EL (cell line): ENCODE results near the gene RPS14.
"Not testable (repeated sequence)": the region's sequence is repeated elsewhere in the genome, so short reads cannot be mapped to it uniquely, and the experiment has no call there.

Experiments used
- DNase-seq: peaks from one replicate; pipeline ENCODE4 v3.0.0-alpha.2; 2016

RPS14 gene

GRCh38 chr5:150479416-150479815, 29.9 kb upstream of the RPS14 start:
- no peak for DNase-seq

DNA sequence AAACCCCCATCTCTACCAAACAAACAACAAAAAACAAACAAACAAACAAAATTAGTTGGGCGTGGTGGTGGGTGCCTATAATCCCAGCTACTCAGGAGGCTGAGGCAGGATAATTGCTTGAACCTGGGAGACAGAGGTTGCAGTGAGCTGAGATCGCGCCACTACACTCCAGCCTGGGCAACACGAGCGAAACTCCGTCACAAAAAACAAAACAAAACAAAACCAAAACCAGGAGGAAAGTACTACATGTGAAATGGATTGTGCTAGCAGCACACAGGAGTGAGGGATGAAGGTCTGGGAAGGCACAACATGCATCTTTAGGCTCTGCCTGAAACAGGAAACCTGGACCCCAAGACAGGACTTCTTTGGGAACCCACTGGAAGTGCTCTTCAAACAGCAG, 27.0 kb upstream of the RPS14 start:
- not testable (repeated sequence) for DNase-seq

GRCh38 chr5:150473673-150474358, 24.3 kb upstream of the RPS14 start:
- peak; percentile 86 for DNase-seq

DNA sequence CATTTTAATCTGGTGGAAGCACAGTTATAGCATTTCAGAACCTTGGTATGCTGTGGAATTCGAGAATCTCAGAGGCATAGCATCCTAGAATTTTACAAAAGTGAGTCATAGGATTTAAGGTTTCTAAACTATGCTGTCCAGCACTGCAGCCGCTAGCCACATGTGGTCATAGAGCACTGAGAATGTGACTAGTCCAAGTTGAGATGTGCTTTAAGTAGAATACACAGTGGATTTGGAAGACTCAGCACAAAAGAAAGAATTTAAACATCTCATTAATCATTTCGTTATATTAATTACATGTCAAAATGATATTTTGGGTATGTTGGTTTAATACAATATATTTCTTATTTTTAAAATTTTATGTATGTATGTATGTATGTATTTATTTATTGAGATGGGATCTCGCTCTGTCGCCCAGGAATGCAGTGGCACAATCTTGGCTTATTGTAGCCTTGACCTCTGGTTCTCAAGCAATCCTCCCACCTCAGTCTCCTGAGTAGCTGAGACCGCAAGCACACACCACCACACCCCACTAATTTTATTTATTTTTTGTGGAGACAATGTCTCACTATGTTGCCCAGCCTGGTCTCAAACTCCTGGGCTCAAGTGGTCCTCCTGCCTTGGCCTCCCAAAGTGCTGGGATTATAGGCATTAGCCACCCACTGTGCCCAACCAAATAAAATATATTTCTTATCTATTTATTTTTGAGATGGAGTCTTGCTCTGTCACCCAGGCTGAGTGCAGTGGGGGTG, 20.4 kb upstream of the RPS14 start:
- DNase-seq, result peak; percentile 99

- no peak for DNase-seq
Observed at GRCh38 chr5:150468206-150468605, 18.7 kb upstream of the RPS14 start.

DNA sequence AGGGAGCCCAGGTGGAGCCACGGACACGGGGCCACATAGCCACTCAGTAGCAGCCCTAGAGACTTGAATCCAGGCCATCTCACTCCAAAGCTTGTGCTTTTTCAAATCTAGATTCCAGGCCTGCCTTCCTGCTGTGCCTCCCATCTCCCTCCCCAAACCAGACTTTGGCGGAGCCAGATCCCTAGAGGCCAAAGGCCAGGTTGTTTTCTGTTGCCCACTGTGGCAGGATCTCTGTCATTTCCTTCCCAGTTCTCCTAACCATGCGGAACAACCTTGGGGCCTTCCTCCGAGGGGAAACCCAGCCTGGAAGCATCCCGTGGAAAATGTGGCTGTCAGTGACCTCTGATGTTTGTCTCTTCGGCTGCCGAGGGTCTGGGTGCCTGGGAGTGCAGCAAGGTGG, 16.4 kb upstream of the RPS14 start:
- no peak for DNase-seq

- no peak for DNase-seq
Observed at GRCh38 chr5:150464554-150465012, 15.0 kb upstream of the RPS14 start.

DNA sequence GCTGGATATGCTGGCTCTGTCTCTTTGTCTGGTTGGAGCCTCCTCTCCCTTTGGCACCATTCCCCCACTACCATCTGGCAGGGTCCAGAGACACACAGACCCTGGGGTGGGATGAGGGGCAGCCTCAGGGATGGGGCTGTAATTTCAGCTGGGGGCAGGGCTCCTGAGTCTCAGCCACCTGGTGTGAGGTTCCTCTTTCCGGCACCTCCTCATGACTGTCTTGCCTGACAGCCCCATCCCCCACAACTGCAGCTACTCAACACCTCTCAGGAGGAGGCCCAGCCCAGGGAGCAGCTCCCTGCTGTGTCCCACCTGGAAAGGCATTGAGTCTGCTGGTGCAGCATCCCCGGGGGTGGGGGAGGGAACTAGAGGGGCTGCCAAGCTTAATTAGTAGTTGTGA, 11.7 kb upstream of the RPS14 start:
- DNase-seq, result no peak

GRCh38 chr5:150460781-150461180, 11.2 kb upstream of the RPS14 start:
- DNase-seq, result no peak

DNA sequence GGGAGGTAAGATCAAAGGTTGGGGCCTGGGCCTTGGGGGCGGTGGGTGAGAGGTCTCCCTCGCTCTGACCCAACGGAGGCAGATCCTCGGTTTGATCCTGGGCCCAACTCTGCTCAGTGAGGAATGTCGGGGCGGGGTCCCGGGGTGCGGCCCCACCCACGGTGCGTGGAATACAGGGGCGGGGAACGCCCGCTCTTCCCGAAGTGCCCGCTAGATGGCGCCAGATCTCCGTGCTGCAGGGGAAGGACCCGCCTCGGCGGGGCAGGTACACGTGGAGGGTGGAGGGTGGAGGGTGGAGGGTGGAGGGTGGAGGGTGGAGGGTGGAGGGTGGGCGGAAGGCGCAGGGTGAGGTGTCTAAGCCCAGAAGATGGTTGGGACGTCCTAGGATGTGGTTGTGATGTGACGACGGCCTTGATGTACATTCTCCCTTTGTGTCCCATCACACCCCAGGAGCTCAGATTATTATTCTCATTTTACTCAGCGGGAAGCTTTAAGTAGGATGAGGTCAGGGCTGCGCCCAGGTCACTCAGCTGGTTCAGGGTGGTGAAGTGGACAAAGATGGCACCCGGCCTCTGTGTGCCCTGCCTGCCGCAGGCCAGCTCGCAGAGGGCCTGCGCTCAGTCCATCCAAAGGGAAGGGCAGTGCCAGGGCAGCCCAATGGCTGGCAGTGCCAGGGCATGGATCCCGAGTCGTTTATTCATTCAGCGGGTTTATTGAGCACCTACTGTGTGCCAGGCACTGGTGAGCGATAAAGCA, 9.4 kb upstream of the RPS14 start:
- peak; percentile 75 for DNase-seq

- DNase-seq, result no peak
Observed at GRCh38 chr5:150457562-150458240, 8.2 kb upstream of the RPS14 start.

DNA sequence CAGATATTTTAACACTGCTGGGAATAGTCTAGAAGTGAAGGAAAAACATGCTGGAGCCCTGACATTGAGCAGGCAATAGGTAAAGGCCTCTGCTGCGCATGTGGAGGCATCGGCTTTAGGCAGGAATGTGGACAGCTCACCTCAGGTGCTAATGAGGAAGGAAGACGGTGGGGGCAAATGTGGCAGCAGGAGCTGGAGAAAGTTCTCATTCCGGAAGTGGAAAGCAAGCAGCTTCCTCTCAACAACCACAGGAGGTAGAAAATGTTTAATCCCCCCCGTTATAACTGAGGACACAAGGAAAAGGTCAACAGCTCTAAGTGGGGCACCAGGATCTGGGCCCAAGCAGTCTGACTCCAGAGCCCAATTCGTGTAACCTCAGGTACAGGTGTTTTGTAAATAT, 7.6 kb upstream of the RPS14 start:
- DNase-seq, result no peak

DNA sequence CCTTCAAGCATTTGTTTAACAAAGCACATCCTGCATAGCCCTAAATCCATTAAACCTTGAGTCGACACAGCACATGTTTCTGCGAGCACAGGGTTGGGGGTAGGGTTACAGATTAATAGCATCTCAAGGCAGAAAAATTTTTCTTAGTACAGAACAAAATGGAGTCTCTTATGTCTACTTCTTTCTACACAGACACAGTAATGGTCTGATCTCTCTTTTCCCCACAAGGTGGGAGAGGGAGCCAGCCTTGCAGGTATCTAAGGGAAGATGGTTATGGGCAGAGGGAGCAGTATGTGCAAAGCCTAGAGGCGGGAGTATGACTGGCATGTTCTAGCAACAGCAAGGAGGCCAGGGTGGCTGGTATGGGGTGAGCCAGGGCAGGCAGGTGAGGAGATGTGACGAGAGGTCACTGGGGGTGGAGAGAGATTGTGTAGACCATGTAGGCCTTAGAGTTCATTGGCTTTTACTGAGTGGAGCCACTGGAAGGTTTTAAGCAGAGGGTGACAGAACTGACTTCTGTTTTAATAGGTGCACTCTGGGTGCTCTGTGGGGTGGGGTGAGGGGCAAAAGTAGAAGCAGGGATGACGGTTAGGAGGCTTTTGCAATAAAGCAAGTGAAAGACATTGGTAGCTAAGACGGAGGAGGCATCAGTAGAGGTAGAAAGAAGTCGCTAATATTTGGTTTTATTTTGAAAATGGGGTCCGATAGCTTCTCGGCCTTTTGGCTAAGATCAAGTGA, 5.1 kb upstream of the RPS14 start:
- no peak for DNase-seq

- DNase-seq, result not testable (repeated sequence)
Observed at GRCh38 chr5:150454027-150454426, 4.5 kb upstream of the RPS14 start.

DNA sequence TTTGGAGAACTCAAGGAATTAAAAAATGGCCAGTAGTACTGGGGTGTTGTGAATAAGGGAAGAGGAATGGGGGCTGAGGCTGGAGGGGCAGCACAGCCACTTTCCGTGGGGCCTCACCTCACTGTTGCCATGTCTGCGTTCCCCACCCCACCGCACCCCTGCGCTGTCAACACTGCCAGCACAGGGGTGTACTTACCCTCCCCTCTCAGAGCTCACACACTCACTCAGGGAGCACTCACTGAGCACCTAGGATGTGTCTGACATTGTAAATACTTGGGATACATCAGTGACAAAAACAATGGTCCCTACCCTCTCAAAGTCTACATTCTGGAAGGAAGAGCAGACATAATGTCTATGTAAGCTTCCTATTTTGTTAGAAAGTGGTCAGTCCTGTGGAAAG, 3.4 kb upstream of the RPS14 start:
- no peak for DNase-seq

DNA sequence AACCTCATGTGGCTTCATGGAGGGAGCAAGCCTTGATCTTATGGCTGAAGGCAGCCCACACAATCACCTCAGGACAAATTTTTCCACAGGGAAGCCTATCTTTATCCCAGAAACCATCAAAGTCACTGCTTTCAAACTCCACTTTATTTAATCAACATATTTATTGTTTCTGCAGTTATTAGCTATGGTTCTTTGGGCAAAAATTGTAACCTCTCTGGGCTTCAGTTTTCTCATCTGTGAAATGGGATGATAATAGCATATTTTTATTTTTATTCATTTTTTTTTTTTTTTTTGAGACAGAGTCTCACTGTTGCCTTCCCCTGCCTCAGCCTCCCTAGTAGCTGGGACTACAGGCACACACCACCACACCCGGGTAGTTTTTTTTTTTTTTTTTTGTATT, 2.1 kb upstream of the RPS14 start:
- no peak for DNase-seq

GRCh38 chr5:150448952-150449516, 505 bp downstream of the RPS14 start:
- DNase-seq, result no peak

DNA sequence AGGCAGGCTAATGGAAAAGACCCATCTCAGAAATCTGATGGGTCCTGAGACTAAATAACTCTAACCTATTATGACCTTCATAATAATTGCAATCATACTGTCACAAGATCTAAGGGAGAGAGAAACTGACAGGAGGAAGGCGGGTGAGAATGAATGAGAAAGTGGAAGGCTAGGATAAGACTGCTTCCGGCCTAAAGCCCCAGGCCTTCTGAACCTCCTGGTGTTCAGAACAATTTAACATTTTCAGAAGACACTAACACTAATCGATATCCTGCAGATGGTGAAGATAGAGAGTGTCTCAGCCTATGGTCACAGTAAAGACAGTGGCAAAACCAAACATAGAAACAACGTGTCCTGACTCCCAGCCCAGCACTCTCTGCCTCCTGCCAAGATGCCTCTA, 1.2 kb downstream of the RPS14 start:
- no peak for DNase-seq

- DNase-seq, result no peak
Observed at GRCh38 chr5:150447188-150447587, 2.4 kb downstream of the RPS14 start.

GRCh38 chr5:150446583-150446982, 3.0 kb downstream of the RPS14 start:
- no peak for DNase-seq

GRCh38 chr5:150446088-150446487, 3.5 kb downstream of the RPS14 start:
- DNase-seq, result no peak

DNA sequence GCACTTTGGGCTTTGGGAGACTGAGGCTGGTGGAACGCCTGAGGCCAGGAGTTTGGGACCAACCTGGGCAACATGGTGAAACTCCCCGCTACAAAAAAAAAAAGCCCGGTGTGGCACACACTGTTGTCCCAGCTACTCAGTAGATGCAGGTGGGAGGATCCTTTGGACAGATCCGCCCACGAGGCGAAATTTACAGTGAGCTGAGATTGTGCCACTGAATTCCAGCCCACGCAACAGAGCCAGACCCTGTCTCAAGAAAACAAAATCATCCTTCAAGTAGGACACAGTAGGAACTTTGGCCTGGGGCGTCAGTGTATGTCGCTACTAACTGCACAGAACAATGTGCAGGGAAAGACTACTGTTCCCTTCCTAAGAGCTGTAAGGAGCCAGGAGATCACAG, 4.8 kb downstream of the RPS14 start:
- DNase-seq, result no peak
